Panc1 (cell line): Measurements from ENCODE around the gene SPECC1.

Experiments used
- CTCF ChIP-seq: fragments of 450-650 bp; IDR thresholded peaks from 2 replicates; pipeline ENCODE4 v1.5.1; 2017; ENCODE audit warnings: mild to moderate bottlenecking
- POLR2AphosphoS5 ChIP-seq: IDR thresholded peaks from 2 replicates; pipeline ENCODE4 v1.6.1; 2012; ENCODE audit warnings: mild to moderate bottlenecking, low read depth, low read length, moderate library complexity

DNA sequence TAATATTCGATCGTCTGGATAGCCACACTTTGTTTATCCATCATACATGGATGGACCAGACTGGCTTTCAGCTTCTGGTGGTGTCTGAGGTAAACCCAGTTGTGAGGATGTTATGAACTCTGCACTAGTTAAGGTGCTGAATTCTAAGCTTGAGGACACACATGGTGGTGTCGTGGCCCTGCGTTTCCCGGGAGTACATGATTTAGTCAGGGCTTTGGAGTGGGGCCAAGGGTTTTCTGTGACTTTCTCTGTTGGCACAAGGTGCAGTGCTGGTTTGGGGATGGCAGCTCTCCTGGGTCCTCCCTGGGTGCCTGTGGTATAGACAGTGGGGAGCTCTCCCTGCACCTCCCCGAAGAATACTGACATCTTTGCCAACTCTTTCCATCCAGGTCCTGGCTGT, 116.6 kb downstream of the SPECC1 start:
- TF ChIP-seq CTCF (no peak), POLR2AphosphoS5 (no peak)
